ENCODE measurements around the gene CABLES2. TPM values are rescaled to one million over a fixed set of nuclear protein-coding genes. Genes with fewer than 3 reads are reported as not detected.

The CABLES2 gene
- total RNA-seq, 1 donor from 2014 or later = 9.3 TPM

DNA sequence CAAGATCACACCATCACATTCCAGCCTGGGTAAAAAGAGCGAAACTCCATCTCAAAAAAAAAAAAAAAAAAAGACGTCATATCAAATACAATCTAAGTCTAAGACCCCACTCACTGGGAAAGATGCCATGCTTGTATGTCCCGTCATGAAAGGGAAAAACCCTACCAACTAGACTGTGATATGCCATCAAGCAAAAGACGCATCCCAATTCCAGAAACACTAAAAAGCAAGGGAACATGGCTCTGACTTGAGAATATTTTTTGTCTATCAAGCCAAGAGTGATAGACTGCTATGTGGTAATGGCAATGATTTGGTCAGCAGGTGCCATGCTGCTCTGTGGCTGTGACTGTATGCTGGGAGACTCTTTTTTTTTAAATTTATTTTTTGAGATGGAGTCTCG, 63.0 kb downstream of the CABLES2 start:
- Mint-ChIP-seq H3K4me3 (ENCODE audit: unreplicated experiment) (no peak overlapping the region), H3K27me3 (ENCODE audit: unreplicated experiment) (peaks cover 4% of the 10 kb centered on the region), H3K9me3 (ENCODE audit: unreplicated experiment) (peaks cover 7% of the 10 kb centered on the region), H3K4me1 (ENCODE audit: unreplicated experiment) (peaks cover 5% of the 10 kb centered on the region), H3K27ac (ENCODE audit: unreplicated experiment) (no peak overlapping the region), H3K36me3 (ENCODE audit: low read depth, unreplicated experiment) (peaks cover 8% of the 10 kb centered on the region)
- no peak for DNase-seq (ENCODE audit: low spot score)
- TF ChIP-seq, protein P1, sequence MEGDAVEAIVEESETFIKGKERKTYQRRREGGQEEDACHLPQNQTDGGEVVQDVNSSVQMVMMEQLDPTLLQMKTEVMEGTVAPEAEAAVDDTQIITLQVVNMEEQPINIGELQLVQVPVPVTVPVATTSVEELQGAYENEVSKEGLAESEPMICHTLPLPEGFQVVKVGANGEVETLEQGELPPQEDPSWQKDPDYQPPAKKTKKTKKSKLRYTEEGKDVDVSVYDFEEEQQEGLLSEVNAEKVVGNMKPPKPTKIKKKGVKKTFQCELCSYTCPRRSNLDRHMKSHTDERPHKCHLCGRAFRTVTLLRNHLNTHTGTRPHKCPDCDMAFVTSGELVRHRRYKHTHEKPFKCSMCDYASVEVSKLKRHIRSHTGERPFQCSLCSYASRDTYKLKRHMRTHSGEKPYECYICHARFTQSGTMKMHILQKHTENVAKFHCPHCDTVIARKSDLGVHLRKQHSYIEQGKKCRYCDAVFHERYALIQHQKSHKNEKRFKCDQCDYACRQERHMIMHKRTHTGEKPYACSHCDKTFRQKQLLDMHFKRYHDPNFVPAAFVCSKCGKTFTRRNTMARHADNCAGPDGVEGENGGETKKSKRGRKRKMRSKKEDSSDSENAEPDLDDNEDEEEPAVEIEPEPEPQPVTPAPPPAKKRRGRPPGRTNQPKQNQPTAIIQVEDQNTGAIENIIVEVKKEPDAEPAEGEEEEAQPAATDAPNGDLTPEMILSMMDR (IDR thresholded peaks at IDR 0.05; ENCODE audit: unreplicated experiment) = no peak

DNA sequence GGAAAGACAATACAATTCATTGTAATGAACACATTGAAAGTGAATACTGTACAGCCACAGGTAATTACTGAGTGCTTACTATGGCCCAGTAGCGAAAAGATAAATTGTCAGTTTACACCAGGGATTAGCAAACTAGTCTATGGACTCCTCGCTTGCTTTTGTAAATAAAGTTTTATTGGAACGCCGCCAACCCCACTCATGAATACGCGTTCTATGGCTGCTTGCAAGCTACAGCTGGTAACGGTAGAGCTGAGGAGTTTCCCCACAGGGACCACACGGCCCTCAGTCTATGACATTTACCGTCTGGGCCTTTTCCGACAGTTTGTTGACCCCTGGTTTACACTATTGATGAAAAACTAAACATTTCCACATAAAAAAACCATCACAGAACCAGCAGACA, 64.2 kb downstream of the CABLES2 start:
- H3K9me3 Mint-ChIP-seq (ENCODE audit: unreplicated experiment) = peaks cover 2% of the 10 kb centered on the region
- peaks cover 5% of the 10 kb centered on the region for H3K4me1 Mint-ChIP-seq (ENCODE audit: unreplicated experiment)
- H3K27me3 Mint-ChIP-seq (ENCODE audit: unreplicated experiment) = peaks cover 3% of the 10 kb centered on the region
- no peak overlapping the region for H3K4me3 Mint-ChIP-seq (ENCODE audit: unreplicated experiment)
- H3K36me3 Mint-ChIP-seq (ENCODE audit: low read depth, unreplicated experiment) = peaks cover under 1% of the 10 kb centered on the region
- DNase-seq (ENCODE audit: low spot score) = no peak
- TF ChIP-seq, protein P1 (IDR thresholded peaks at IDR 0.05; ENCODE audit: unreplicated experiment) = no peak
- no peak overlapping the region for H3K27ac Mint-ChIP-seq (ENCODE audit: unreplicated experiment)

DNA sequence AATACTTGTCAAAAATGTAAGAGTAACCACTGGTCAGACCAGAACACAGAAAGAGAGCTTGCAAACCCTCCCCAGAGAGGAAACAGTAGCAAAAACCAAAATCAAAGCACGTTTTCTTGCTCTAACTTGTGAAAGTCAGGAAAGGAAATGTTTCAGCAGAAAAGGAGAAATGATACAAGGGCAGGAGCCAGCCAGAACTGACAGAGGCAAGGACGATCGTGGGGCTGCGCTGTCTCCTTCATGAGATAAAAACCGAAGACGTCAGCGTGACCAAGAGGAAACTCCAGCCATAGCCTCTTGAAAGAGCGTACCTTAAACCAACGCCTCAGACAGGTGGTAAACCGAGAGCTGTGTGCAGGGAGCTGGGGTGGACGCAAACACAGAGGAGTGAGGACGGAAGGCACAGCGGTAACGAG, 67.4 kb downstream of the CABLES2 start:
- Mint-ChIP-seq H3K36me3 (ENCODE audit: low read depth, unreplicated experiment) (no peaks in the 10 kb centered on the region), H3K4me3 (ENCODE audit: unreplicated experiment) (no peak overlapping the region), H3K27ac (ENCODE audit: unreplicated experiment) (no peak overlapping the region), H3K9me3 (ENCODE audit: unreplicated experiment) (no peaks in the 10 kb centered on the region), H3K4me1 (ENCODE audit: unreplicated experiment) (peaks cover 8% of the 10 kb centered on the region), H3K27me3 (ENCODE audit: unreplicated experiment) (peaks cover 9% of the 10 kb centered on the region)
- no peak for DNase-seq (ENCODE audit: low spot score)
- TF ChIP-seq, protein P1 (IDR thresholded peaks at IDR 0.05; ENCODE audit: unreplicated experiment) = no peak

Other genes starting within 250 kb of the CABLES2 start
- 20.2 TPM for gene MTG2, start 224.3 kb downstream of the CABLES2 start, total RNA-seq (ENCODE audit: unreplicated experiment)
- gene HRH3, start 187.0 kb downstream of the CABLES2 start, total RNA-seq (ENCODE audit: unreplicated experiment) = not detected
- gene OSBPL2, start 168.8 kb downstream of the CABLES2 start, total RNA-seq (ENCODE audit: unreplicated experiment) = 39.5 TPM
- 132 TPM for gene ADRM1, start 104.3 kb downstream of the CABLES2 start, total RNA-seq (ENCODE audit: unreplicated experiment)
- 34.5 TPM for gene LAMA5, start 40.0 kb downstream of the CABLES2 start, total RNA-seq (ENCODE audit: unreplicated experiment)
- gene RPS21, start 20.2 kb downstream of the CABLES2 start, total RNA-seq (ENCODE audit: unreplicated experiment) = 1,710 TPM
- 0.10 TPM for gene RBBP8NL, start 20.3 kb upstream of the CABLES2 start, total RNA-seq (ENCODE audit: unreplicated experiment)
- not detected for gene GATA5, start 68.7 kb upstream of the CABLES2 start, total RNA-seq (ENCODE audit: unreplicated experiment)
- gene SLCO4A1, start 235.2 kb upstream of the CABLES2 start, total RNA-seq (ENCODE audit: unreplicated experiment) = 1.4 TPM